GM18858 (cell line): ENCODE results near the gene PDE6H.

Experiments used
- ATAC-seq: cut with Tn5 transposase; IDR thresholded peaks from one replicate; pipeline ENCODE4 v1.9.1; 2021; ENCODE audit not compliant: unreplicated experiment

The PDE6H gene

DNA sequence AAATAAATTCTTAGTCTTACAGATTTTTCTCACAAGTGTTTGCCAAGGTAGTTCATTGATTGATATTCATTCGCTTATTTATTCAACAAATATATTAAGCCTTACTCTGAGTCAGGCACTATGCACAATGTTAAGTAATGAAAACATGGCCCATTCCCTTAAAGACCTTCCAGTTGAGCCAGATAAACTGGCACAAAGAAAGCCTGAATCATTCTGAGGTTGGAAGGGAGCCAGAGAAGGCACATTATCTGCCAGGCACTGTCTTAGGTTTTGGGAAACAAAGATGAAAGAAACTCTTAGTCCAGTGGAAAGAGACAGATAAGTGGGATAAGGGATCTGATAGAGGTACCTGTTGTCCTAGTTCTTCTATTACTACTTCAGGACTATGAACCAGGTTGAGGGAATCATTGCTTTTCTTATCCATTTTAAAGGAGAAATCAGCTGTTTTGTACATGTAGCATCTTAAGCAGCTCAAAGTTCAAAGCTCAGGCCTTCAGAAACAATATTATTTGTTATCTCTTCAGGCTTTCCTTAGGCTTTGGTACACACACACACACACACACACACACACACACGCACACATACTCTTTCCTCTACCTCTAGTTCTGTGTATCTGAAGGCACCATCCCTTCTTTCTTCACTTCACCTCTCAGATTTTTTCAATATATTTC, 27.0 kb downstream of the PDE6H start:
- no peak for ATAC-seq

DNA sequence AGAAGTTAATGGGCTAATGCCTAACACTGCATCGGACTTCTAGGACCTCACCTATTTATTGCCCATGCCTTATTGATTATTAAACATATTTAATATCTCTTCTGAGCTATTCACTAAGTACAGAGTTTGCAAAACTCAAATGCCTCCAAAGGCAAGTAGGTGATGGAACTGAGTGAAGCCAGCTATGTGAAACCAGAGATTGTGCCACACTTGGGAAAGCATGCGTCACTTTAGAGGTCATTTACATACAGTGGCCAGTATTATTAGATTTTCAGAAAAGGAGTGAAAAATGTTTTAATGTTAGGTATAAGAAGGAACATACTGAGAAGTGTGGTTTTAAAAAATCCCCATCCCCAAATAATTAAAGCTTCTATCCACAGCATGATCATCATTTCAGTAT, 27.7 kb downstream of the PDE6H start:
- no peak for ATAC-seq

DNA sequence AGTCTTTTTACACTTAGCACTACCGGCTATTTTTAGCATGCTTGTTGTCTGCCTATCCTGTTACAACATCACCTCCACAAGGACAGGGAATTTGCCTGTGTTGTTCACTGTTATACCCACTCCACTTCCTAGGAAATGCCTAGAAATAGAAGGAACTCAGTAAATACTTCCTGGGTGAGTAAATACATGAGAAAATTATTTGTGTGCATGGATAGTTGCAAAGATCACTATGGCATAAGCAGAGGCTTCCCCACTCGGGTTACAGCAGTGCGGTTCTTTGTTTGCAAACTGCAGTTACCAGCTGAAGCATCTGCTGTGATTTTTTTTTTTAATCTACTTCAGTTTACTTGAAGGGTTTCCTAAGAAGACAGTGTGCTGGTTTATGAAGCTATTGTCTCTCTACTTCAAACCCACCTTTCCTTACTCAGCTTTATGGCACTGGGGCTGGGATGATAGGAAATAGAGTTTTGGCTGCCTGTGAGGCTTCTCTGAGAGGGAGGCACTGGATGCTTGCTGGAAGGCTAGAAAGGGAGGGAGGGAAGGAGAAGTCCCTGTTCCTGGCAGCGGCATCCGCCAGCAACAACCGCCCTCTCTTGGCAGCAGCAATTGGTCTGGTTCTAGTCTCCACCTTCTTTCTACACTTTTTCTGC, 29.0 kb downstream of the PDE6H start:
- ATAC-seq, result no peak

DNA sequence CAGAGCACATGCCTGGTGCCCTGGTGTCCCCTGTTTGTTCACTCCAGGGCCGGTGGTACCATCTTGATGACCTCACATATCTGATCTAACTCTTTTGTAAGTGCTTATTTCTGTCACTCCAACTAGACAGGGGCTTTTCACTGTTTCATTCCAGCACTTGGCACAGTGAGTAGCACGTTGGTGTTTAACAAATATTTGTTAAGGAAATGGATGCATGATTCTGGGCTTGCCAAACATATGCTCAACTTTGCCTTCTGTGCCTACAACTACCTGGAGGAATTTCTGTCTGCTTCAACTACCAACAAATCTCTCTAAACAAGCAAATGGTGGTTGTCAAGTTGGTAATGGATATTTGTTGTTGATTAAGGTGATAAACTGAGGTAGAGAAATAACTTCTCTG, 31.6 kb downstream of the PDE6H start:
- ATAC-seq, result no peak

DNA sequence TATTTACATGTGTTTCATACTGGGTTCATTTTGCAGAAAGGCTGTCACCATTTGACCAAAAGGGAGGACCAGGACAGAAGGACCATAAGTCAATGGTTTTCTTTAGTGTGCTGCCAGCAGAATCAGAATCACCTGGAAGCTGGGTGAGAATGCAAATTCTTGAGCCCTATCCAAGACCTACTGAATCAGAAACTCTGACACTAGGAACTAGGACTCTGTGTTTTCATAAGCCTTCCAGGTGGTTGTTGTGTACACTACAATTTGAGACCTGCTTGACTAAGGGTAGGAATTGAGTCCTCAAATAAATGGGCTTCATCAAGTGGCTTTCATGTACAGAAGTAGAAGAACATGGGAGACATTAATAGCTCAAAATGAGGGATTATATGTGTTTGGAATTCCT, 32.2 kb downstream of the PDE6H start:
- no peak for ATAC-seq

DNA sequence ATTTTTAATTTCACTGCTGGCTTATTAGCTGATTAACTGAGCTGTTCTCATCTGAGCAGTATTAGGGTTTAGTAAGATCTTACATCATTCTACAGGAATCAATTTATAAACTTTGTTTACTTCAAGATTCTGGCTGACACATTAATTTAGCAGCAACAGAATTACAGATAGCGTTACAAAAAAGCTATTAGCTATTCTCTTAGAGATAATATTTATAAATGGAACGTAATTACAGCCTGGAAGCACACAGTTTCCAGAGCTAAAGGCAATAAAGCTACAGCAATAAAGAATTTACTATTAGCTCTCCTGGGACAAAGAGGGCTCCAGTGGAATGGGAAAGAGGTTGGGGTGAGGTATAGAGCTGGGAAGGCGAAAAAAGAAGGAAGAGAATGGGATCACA, 34.7 kb downstream of the PDE6H start:
- no peak for ATAC-seq

DNA sequence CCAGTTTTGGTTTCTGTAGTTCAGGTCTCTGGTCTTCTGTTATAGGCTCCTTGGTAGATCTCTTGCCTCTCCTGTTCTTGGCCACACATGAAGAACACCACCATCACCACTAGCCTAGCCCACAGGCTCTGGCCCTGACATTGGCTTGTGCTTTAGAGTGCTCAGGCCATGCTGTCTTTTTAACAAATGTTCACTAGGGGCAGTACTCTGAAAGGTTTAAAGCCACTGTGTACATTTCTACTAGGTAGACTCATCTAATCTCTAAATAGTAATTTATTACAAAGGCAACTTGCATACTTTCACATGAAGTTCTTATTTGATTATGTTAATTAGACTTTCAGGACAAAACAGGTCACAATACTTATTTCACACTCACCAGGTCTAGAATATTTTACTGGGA, 38.3 kb downstream of the PDE6H start:
- no peak for ATAC-seq

DNA sequence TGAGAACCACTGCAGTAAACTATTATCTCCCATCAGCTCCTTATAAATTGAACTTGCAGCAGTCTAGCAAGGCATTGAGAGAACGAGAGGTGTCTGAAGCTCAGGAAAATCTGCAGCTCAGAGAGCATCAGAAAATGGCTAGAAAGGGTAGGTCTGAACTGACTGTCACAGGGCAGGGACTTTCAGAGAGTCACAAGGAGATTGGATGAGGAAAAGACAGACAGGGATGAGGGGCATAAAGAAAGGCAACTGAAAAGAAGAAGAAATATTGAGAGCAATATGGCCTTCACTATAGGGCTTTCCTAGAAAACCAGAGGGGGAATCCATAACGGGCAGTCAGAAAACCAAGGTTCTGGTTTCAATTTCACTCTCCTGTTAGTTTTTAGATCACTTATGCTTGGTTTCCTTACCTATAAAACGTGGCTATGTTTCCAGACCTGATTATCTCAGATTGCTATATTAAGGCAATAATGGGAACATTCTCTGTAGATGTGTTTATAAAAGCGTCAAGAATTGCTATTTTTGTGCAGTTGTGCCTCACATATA, 40.9 kb downstream of the PDE6H start:
- ATAC-seq, result no peak

DNA sequence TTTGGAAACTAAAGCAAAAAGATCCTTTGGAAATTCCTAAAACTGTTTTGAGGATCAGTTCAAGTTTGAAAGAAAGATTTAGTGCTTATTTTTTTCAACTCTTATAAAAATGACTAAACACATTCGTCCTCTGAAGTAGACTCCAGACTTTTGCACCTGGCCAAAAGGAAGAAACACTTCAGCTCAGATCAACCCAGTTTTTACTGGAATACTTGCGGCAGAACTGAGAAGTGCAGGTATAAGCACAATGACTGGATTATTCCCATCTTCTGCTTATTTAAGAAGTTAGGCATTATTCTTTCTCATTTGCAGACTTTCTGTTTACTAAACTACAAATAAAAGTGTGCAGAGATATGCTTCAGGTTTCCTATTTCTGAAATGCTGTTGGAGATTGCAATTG, 41.9 kb downstream of the PDE6H start:
- no peak for ATAC-seq

DNA sequence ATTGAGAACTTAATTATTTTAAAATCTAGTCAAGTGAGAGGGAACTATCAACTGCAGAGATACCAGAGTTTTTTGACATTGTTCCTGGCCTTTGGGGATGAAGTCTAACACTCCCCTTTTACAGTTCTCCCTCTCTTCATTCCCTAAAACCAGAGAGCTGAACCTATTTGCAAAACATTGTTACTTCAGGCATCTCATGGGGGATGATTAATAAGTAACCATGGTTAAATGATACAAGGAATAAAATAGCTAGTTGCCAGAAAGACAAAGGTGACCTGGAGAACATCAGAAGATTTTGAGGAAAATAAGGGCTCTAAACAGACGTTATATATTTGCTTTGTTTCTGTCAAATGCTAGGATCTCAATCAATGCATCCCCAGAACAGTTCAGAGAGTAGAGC, 42.3 kb downstream of the PDE6H start:
- ATAC-seq, result no peak

DNA sequence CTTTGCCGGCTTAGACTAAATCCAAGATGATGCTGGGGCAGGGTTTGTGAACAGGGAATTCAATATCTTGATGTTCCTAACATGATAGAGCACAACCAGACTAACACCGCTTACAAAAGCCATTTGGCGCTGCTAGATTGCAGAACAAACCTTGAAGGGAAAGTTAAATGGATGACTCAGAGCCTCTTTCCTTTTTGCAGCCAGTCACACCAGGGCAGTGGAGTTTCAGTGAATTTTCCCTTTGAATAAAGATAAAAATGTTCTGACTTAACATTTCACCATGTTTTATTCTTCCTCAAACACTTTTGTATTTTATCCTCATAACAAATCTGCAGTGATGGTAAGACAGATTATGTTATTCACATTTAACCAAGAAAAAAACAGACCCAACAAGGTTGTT, 47.3 kb downstream of the PDE6H start:
- no peak for ATAC-seq
